HepG2 (cell line): ENCODE results near the gene CEP20. TPM values are rescaled to one million over a fixed set of nuclear protein-coding genes. Genes with fewer than 3 reads are reported as not detected.
A peak's percentile ranks its signal among the peaks of the same experiment; 100 is the strongest.

Source experiments
- ATAC-seq: fragments of 200-7000 bp; cut with Tn5 transposase; 3 replicates; pipeline ENCODE4 v1.9.1; 2020; ENCODE audit warnings: mild to moderate bottlenecking, moderate library complexity
- BruUV-seq: library from RNA; stranded (reverse); fragments of 400-500 nt; replicated peaks from 2 replicates; lab custom pipeline; 2021; lab: Mats Ljungman, UMichigan
- CTCF ChIA-PET: fragments of 300-600 bp; formaldehyde crosslinking; extraction: SDS; loops from one replicate; lab custom pipeline; 2021; ENCODE audit warnings: low total read pairs, inconsistent platforms, low intra/inter-chr PET ratio; lab: Yijun Ruan, JAX
- POLR2A ChIA-PET: fragments of 350-600 bp; sonication (Branson Sonifier 250); formaldehyde crosslinking; loops from one replicate; lab custom pipeline; 2020; ENCODE audit warnings: antibody characterized with exemption, inconsistent platforms; lab: Yijun Ruan, JAX
- DNase-seq: peaks from one replicate; pipeline ENCODE4 v3.0.0-alpha.2; 2015; ENCODE audit warnings: low spot score
- FAIRE-seq: peaks from 3 replicates; lab custom pipeline; 2011; peaks lifted over from hg19 to GRCh38; lab: Jason Lieb, UNC
- H2AFZ ChIP-seq: one replicate; pipeline ENCODE4 v1.6.1; 2011; ENCODE audit warnings: low read length, inconsistent platforms
- H3K27ac ChIP-seq: fragments of 300-600 bp; 3 replicates; pipeline ENCODE4 v1.8.0; 2011; ENCODE audit warnings: mixed run types, mild to moderate bottlenecking, mixed read lengths, low read length, inconsistent platforms; ENCODE audit not compliant: insufficient read depth; ENCODE audit errors: extremely low read length
- H3K27me3 ChIP-seq, 2 experiments: fragments of 200-600 bp in 1 of 2; 2 replicates in 1 of 2; 3 replicates in 1 of 2; pipeline versions ENCODE4 v1.6.0 to v1.8.0; 2011; ENCODE audit warnings: low read length in 2 of 2, mild to moderate bottlenecking in 2 of 2, moderate library complexity in 2 of 2, inconsistent platforms in 1 of 2; ENCODE audit not compliant: insufficient read depth in 2 of 2, control insufficient read depth in 1 of 2
- H3K36me3 ChIP-seq, 2 experiments: fragments of 200-600 bp in 1 of 2; replicated peaks in 1 of 2; 2 replicates in 1 of 2; 3 replicates in 1 of 2; pipeline versions ENCODE4 v1.5.1 to v1.8.0; 2011; ENCODE audit warnings: low read length in 2 of 2, inconsistent platforms in 1 of 2; ENCODE audit not compliant: insufficient read depth in 2 of 2, control insufficient read depth in 1 of 2
- H3K4me1 ChIP-seq: 2 replicates; pipeline ENCODE4 v1.5.1; 2012; ENCODE audit warnings: low read length, inconsistent platforms; ENCODE audit not compliant: insufficient read depth
- H3K4me2 ChIP-seq: 2 replicates; pipeline ENCODE4 v1.6.0; 2011; ENCODE audit warnings: low read depth, low read length, inconsistent platforms
- H3K4me3 ChIP-seq, 3 experiments: fragments of 200-600 bp in 1 of 3; sonication (generic), shearing (Covaris generic) in 1 of 3; replicated peaks in 1 of 3; 2 replicates each; pipeline ENCODE4 v1.5.1; 2011 to 2016; ENCODE audit warnings: low read length in 3 of 3, inconsistent platforms in 2 of 3, low read depth in 2 of 3, mild to moderate bottlenecking in 2 of 3, control low read depth in 1 of 3, mixed read lengths in 1 of 3; ENCODE audit not compliant: insufficient read depth in 1 of 3
- H3K79me2 ChIP-seq: one replicate; pipeline ENCODE4 v1.6.1; 2011; ENCODE audit warnings: low read length, inconsistent platforms; ENCODE audit not compliant: insufficient read depth
- H3K9ac ChIP-seq: 2 replicates; pipeline ENCODE4 v1.6.0; 2011; ENCODE audit warnings: mild to moderate bottlenecking, low read depth, low read length, inconsistent platforms; ENCODE audit not compliant: insufficient read depth
- H3K9me3 ChIP-seq: 2 replicates; pipeline ENCODE4 v1.5.1; 2012; ENCODE audit warnings: mild to moderate bottlenecking, low read length
- H4K20me1 ChIP-seq: 2 replicates; pipeline ENCODE4 v1.6.0; 2011; ENCODE audit warnings: inconsistent platforms, mild to moderate bottlenecking, low read length, moderate library complexity; ENCODE audit not compliant: insufficient read depth
- CBFB ChIP-seq: sonication (generic); formaldehyde crosslinking; IDR thresholded peaks from 2 replicates; pipeline ENCODE4 v1.4.0; 2020; ENCODE audit warnings: missing genetic modification reagents
- CENPT ChIP-seq: sonication (generic); formaldehyde crosslinking; IDR thresholded peaks from 2 replicates; pipeline ENCODE4 v1.8.0; 2022; ENCODE audit warnings: low read depth, mild to moderate bottlenecking, moderate library complexity, missing genetic modification reagents
- FOXA3 ChIP-seq: IDR thresholded peaks from 2 replicates; pipeline ENCODE4 v1.6.1; 2016; ENCODE audit warnings: missing genetic modification reagents, missing compliant biosample characterization
- FOXC1 ChIP-seq: sonication (generic); formaldehyde crosslinking; IDR thresholded peaks from 2 replicates; pipeline ENCODE4 v1.8.0; 2022; ENCODE audit warnings: mild to moderate bottlenecking, missing genetic modification reagents, borderline replicate concordance
- HNRNPUL1 ChIP-seq: fragments of 200-400 bp; formaldehyde crosslinking; IDR thresholded peaks from 2 replicates; pipeline ENCODE4 v1.6.1; 2017; ENCODE audit warnings: low read depth, mild to moderate bottlenecking, low read length, moderate library complexity
- KDM5A ChIP-seq: fragments of 200-600 bp; sonication (generic); IDR thresholded peaks from 2 replicates; pipeline ENCODE4 v1.7.0; 2018; ENCODE audit warnings: antibody characterized with exemption, mild to moderate bottlenecking, low read length, borderline replicate concordance
- MED1 ChIP-seq: sonication (generic); formaldehyde crosslinking; IDR thresholded peaks from 2 replicates; pipeline ENCODE4 v1.4.0; 2020; ENCODE audit warnings: missing genetic modification reagents
- MLLT10 ChIP-seq: sonication (generic); formaldehyde crosslinking; IDR thresholded peaks from 2 replicates; pipeline ENCODE4 v1.4.0; 2020; ENCODE audit warnings: missing genetic modification reagents
- NFIB ChIP-seq: sonication (generic); formaldehyde crosslinking; IDR thresholded peaks from 2 replicates; pipeline ENCODE4 v1.9.0; 2021; ENCODE audit warnings: missing genetic modification reagents, mild to moderate bottlenecking, borderline replicate concordance
- PHB2 ChIP-seq: fragments of 450-650 bp; IDR thresholded peaks from 2 replicates; pipeline ENCODE4 v1.6.1; 2018; ENCODE audit not compliant: partially characterized antibody
- PLSCR1 ChIP-seq: sonication (generic); formaldehyde crosslinking; IDR thresholded peaks from 2 replicates; pipeline ENCODE4 v1.5.0; 2020; ENCODE audit warnings: missing genetic modification reagents, mild to moderate bottlenecking, borderline replicate concordance
- POLR2G ChIP-seq: fragments of 200-400 bp; formaldehyde crosslinking; IDR thresholded peaks from 2 replicates; pipeline ENCODE4 v1.6.1; 2018; ENCODE audit warnings: mild to moderate bottlenecking, low read depth, low read length, moderate library complexity
- RBAK ChIP-seq: sonication (generic); formaldehyde crosslinking; IDR thresholded peaks from 2 replicates; pipeline ENCODE4 v1.5.1; 2020; ENCODE audit warnings: mild to moderate bottlenecking, missing genetic modification reagents
- REXO4 ChIP-seq: sonication (generic); formaldehyde crosslinking; IDR thresholded peaks from 2 replicates; pipeline ENCODE4 v1.8.0; 2022; ENCODE audit warnings: missing genetic modification reagents, mild to moderate bottlenecking, borderline replicate concordance
- RFX1 ChIP-seq: fragments of 450-650 bp; IDR thresholded peaks from 2 replicates; pipeline ENCODE4 v1.6.1; 2017
- RFXANK ChIP-seq: IDR thresholded peaks from 2 replicates; pipeline ENCODE4 v1.6.1; 2016
- SNRNP70 ChIP-seq: fragments of 200-400 bp; formaldehyde crosslinking; IDR thresholded peaks from 2 replicates; pipeline ENCODE4 v1.6.1; 2017; ENCODE audit warnings: mild to moderate bottlenecking, low read depth, low read length, moderate library complexity
- SP5 ChIP-seq: IDR thresholded peaks from 2 replicates; pipeline ENCODE4 v1.6.1; 2016; ENCODE audit warnings: low read depth, borderline replicate concordance
- TARDBP ChIP-seq: sonication (generic); formaldehyde crosslinking; IDR thresholded peaks from 2 replicates; pipeline ENCODE4 v1.8.0; 2022; ENCODE audit warnings: mild to moderate bottlenecking, missing genetic modification reagents
- ZNF264 ChIP-seq: sonication (generic); formaldehyde crosslinking; IDR thresholded peaks from 2 replicates; pipeline ENCODE4 v1.4.0; 2020; ENCODE audit warnings: missing genetic modification reagents
- ZNF280B ChIP-seq: sonication (generic); formaldehyde crosslinking; IDR thresholded peaks from 2 replicates; pipeline ENCODE4 v1.5.0; 2020; ENCODE audit warnings: missing genetic modification reagents, mild to moderate bottlenecking, borderline replicate concordance
- ZNF841 ChIP-seq: sonication (generic); formaldehyde crosslinking; IDR thresholded peaks from 2 replicates; pipeline ENCODE4 v1.8.1; 2023; ENCODE audit warnings: missing genetic modification reagents, borderline replicate concordance
- ZSCAN25 ChIP-seq: sonication (generic); formaldehyde crosslinking; IDR thresholded peaks from 2 replicates; pipeline ENCODE4 v1.8.0; 2022; ENCODE audit warnings: mild to moderate bottlenecking, missing genetic modification reagents
- ZSCAN29 ChIP-seq: sonication (generic); formaldehyde crosslinking; conservative IDR thresholded peaks from 2 replicates; pipeline ENCODE4 v1.4.0; 2020; ENCODE audit warnings: mild to moderate bottlenecking, missing genetic modification reagents
- WGBS: methylation state at CpG from one replicate; pipeline ENCODE4 v1.1.6; 2017; ENCODE audit warnings: low lambda C conversion rate; 5-methylcytosine and 5-hydroxymethylcytosine counted together
- in situ Hi-C: cut with HindIII; loops from 2 replicates; pipeline ENCODE4 v1.10.0; 2017; ENCODE audit warnings: low pct_unique_long_range_greater_than_20kb; ENCODE audit not compliant: extremely low pct_ligation_motif_present
- intact Hi-C: fragments of 100-400 bp; cut with micrococcal nuclease; formaldehyde crosslinking; loops from one replicate; pipeline ENCODE4 v1.10.0; 2022; ENCODE audit not compliant: unreplicated experiment
- polyA plus RNA-seq, 8 experiments: library from polyadenylated mRNA; depleted of rRNA in 3 of 8; stranded (reverse) in 7 of 8; unstranded in 1 of 8; fragments of >200 nt; fragmentation: Illumina TruSeq in 4 of 8; extraction: Trizol in 4 of 8; gene quantifications; 2 replicates each; pipeline versions ENCODE4 v1.2.1 to v1.2.3, GENCODE V29; 2011 to 2016; ENCODE audit warnings: low read depth in 4 of 8, missing spikeins in 1 of 8, mixed read lengths in 1 of 8; ENCODE audit not compliant: insufficient read depth in 1 of 8
- total RNA-seq, 5 experiments: library from RNA; depleted of rRNA; stranded (reverse); fragments of >200 nt; fragmentation: Illumina TruSeq; extraction: Trizol; gene quantifications; 2 replicates each; pipeline ENCODE4 v1.2.3, GENCODE V29; 2016; ENCODE audit warnings: low read depth in 1 of 5

Gene CEP20
- total and polyA plus RNA-seq, 2 of the 13 experiments (the other 11 are each of a cell fraction or from before 2014, with no cell fraction given), result 53.0 to 54.1 TPM

DNA sequence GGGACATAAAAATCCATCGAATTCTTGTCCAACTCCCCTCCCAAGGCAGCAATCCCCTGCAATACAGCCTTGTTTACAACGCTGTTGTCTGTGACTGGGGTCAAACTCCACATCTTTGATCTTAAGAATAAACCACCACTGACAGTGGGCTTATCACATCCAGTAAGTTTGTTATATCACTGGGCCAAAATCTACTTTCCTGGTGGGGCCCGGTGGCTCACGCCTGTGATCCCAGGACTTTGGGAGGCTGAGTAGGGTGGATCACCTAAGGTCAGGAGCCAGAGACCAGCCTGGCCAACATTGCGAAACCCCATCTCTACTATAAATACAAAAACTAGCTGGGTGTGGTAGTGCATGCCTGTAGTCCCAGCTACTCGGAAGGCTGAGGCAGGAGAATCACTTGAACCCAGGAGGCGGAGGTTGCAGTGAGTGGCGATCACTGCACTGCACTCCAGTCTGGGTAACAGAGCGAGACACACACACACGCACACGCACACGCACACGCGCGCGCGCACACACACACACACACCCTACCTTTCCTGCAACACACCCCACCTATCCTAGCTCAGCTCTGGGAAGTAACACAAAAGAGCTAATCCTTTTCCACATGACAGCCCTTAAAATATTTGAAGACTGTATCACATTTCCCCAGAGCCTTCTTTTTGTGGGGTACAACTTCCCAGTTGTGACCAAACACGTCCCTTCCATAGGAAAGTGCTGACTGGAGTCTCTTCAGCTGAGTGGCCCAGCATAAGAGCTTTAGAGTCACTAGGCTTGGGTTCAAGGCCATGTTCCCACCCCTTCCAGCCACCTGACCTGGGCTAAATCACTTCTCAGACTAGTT lies 40.1 kb upstream of the CEP20 start:
- Histone ChIP-seq H3K79me2 (no peaks in the 10 kb centered on the region), H3K4me3 (peak overlapping the region in 1 of 3 experiments; percentile 26; a peak in 1 of 6 replicates), H3K36me3 (no peaks in the 10 kb centered on the region), H3K27ac (no peak overlapping the region), H2AFZ (no peak overlapping the region), H3K9ac (no peak overlapping the region), H3K4me2 (peak overlapping the region; percentile 54), H3K9me3 (no peaks in the 10 kb centered on the region), H3K4me1 (peaks cover 31% of the 10 kb centered on the region), H4K20me1 (no peaks in the 10 kb centered on the region), H3K27me3 (0 out of 5 replicates have a peak, but pooled peaks cover 0 to 4% of the 10 kb centered on the region in 2 experiments)
- DNase-seq (peak; percentile 73), FAIRE-seq (peak; percentile 28), ATAC-seq (peak; percentile 86)
- ChIA-PET POLR2A (interaction anchor here (2.4 kb wide), 1 partner anchor 40 kb away, joined by 13 read pairs; the partner anchor contains the start of gene CEP20), CTCF (no interaction called here)
- no TSS peak for BruUV-seq
- 39% methylated on average over 18 of the region's 18 CpGs for WGBS
- in situ Hi-C loops (no loop called here), intact Hi-C loops (loop anchor here (5.0 kb wide), 1 partner anchor 41 kb away; the partner anchor contains the start of gene CEP20)
- TF ChIP-seq RBAK (CRISPR knock-in tag), result no peak
- TF ChIP-seq REXO4, result no peak
- no peak for TF ChIP-seq CENPT (CRISPR knock-in tag)
- 0 out of 2 replicates have a peak, but pooled peaks have one; percentile 52 for TF ChIP-seq TARDBP (CRISPR knock-in tag)
- peak; percentile 69; the same call in 1 of the 2 replicates for TF ChIP-seq ZNF280B (CRISPR knock-in tag)
- TF ChIP-seq ZSCAN29 (CRISPR knock-in tag), result no peak
- TF ChIP-seq ZNF841 (CRISPR knock-in tag), result no peak
- TF ChIP-seq MED1 (CRISPR knock-in tag), result peak; percentile 68
- peak; percentile 77 for TF ChIP-seq FOXA3 (CRISPR knock-in tag)
- TF ChIP-seq NFIB (CRISPR knock-in tag), result no peak
- no peak for TF ChIP-seq PLSCR1 (CRISPR knock-in tag)
- TF ChIP-seq HNRNPUL1, result no peak
- TF ChIP-seq FOXC1 (CRISPR knock-in tag), result no peak
- peak; percentile 72 for TF ChIP-seq ZNF264 (CRISPR knock-in tag)
- TF ChIP-seq SNRNP70, result no peak
- TF ChIP-seq KDM5A, result no peak
- peak; percentile 28; the same call in 1 of the 2 replicates for TF ChIP-seq SP5 (CRISPR knock-in tag)
- peak; percentile 48; the same call in 1 of the 2 replicates for TF ChIP-seq ZSCAN25 (CRISPR knock-in tag)
- no peak for TF ChIP-seq POLR2G
- TF ChIP-seq PHB2, result no peak
- no peak for TF ChIP-seq RFX1
- TF ChIP-seq MLLT10 (CRISPR knock-in tag), result no peak
- TF ChIP-seq CBFB (CRISPR knock-in tag), result no peak
- no peak for TF ChIP-seq RFXANK (CRISPR knock-in tag)
